Fibroblast of pulmonary artery (primary cell): ENCODE data around the gene TKT.

Experiments
- DNase-seq: peaks from one replicate; pipeline ENCODE4 v3.0.0-alpha.2; 2010; ENCODE audit warnings: low read depth
- H3K4me3 ChIP-seq: replicated peaks from 2 replicates; pipeline ENCODE4 v1.5.1; 2011; ENCODE audit warnings: low read depth, mild to moderate bottlenecking, control low read depth, low read length, moderate library complexity
- TF ChIP-seq, protein P1 (sequence below): IDR thresholded peaks from 2 replicates; pipeline ENCODE4 v1.5.1; 2011; ENCODE audit warnings: mild to moderate bottlenecking, control low read depth, low read length, inconsistent platforms; ENCODE audit errors: missing control alignments

TKT gene

DNA sequence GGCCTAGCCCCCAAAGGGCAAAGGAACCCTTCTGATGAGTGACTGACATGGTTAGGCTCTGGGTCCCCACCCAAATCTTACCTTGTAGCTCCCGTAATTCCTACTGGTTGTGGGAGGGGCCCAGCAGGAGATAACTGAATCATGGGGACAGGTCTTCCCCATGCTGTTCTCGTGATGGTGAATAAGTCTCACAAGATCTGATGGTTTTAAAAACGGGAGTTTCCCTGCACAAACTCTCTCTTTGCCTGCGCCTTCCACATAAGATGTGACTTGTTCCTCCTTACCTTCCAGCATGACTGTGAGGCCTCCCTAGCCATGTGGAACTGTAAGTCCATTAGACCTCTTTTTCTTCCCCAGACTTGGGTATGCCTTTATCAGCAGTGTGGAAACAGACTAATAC, 16.9 kb downstream of the TKT start:
- DNase-seq: no peak
- TF ChIP-seq, protein P1, sequence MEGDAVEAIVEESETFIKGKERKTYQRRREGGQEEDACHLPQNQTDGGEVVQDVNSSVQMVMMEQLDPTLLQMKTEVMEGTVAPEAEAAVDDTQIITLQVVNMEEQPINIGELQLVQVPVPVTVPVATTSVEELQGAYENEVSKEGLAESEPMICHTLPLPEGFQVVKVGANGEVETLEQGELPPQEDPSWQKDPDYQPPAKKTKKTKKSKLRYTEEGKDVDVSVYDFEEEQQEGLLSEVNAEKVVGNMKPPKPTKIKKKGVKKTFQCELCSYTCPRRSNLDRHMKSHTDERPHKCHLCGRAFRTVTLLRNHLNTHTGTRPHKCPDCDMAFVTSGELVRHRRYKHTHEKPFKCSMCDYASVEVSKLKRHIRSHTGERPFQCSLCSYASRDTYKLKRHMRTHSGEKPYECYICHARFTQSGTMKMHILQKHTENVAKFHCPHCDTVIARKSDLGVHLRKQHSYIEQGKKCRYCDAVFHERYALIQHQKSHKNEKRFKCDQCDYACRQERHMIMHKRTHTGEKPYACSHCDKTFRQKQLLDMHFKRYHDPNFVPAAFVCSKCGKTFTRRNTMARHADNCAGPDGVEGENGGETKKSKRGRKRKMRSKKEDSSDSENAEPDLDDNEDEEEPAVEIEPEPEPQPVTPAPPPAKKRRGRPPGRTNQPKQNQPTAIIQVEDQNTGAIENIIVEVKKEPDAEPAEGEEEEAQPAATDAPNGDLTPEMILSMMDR: no peak

DNA sequence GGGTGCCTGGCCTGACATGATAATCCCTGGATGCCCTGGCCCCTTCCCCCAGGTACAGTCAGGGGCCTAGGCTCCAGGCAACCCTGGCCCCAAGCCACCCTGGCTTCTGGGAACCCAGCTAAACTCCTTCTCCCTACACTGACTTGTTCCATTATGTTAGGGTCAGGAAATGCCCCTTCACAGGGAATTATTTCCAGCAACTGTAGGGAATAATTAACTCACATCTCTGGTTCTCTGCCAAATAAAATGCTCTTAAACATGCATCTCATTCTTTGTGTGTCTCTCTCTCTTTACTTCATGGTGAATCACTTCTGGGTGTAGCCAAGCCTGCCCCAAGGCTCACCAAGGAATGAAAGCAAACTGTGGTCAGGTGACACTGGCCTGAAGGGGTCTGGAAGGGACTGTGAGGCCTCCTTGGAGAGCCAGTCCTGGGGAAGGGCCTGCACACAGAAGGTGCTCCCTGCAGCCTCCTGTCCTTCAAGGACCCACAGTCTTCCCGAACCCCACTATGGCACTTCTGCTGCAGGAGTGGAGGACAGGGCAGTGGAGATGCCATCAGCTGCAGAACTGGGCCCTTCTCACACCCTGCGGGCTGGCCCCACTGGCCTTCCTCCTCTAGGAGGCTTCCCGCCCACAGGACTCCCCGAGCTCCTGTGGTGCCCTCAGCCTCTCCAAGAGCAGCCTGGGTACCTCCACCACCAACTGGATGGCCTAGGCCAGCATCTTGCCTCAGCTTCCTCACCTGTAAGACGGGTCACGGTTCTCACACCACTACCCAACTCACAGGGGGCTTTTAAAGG, 17.6 kb downstream of the TKT start:
- peak; percentile 93 for DNase-seq
- TF ChIP-seq, protein P1: no peak
- H3K4me3 ChIP-seq: no peak overlapping the region

More for the DNA sequence above, 16.9 kb downstream of the TKT start:
- no peak overlapping the region for H3K4me3 ChIP-seq

DNA sequence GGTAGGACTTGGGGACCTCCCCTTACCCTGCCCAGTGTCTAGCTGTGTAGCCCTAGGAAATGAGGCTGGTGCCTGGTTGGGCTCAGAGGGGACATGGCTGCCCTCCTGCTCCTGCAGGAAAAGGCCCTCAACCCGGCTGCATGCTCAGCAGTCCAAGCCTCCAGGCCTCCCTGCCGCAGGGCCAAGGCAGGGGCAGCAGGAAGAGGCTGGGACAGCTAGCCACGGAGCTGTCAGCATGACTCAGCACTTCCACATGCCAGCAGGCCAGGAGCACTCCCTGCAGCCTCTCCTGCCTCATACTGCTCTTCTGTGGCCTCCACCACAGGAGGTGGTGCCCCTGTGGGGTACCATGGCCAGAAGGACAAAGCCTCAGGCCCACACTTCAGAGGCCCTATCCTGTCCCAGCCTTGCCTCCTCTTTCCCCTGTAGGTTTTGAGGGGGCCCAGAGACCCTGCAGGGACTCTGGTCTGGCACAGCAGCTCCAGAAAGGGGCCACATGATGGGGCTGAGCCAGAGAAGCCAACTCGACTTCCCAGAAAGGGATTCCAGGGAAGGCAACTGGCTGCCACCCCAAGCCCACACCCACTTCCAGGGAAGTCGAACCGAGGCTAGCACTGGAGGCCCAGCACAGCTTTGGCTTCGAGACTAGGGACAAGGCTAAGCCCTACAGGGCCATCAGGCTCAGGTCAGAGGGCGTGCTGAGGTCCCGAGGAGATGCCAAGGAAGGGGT, 19.5 kb downstream of the TKT start:
- TF ChIP-seq, protein P1: no peak
- no peak overlapping the region for H3K4me3 ChIP-seq
- DNase-seq: peak; percentile 91

DNA sequence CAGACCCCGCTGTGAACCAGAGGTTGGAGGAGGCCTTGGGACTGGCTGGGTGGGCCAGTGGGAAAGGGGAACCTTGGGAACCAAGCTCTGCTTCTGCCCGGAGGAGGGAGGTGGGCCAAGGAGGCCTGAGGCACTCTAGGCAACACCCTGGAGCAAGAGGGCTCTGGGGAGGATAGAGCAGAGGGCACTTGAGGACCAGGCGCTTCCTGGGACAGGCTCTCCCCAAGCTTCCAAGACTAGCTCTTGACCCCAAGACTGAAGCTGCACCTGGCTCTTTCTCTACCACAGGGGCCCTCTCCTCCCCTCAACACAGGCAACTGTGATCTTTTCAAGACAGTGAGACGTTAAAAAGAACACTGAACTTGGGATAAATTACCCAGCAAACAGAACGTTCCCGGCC, 20.3 kb downstream of the TKT start:
- DNase-seq: no peak
- TF ChIP-seq, protein P1: no peak
- no peak overlapping the region for H3K4me3 ChIP-seq

DNA sequence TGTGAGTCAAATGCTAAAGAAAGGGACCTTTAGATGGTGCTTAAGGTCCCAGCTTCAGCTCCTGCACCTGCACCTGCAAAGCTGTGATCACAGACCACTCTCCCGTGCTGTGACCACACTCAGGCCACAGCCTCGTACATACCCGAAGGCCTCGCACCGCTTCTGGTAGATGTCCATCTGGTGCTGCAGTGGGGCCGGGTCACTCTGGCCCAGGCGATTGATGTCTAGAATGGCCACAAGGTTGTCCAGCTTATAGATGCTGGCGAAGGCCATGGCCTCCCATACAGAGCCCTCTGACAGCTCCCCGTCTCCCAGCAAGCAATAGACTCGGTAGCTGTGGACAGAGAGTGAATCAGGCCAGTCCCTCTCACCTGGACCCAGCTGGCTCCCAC, 21.0 kb downstream of the TKT start:
- DNase-seq: no peak
- TF ChIP-seq, protein P1: no peak
- no peak overlapping the region for H3K4me3 ChIP-seq

DNA sequence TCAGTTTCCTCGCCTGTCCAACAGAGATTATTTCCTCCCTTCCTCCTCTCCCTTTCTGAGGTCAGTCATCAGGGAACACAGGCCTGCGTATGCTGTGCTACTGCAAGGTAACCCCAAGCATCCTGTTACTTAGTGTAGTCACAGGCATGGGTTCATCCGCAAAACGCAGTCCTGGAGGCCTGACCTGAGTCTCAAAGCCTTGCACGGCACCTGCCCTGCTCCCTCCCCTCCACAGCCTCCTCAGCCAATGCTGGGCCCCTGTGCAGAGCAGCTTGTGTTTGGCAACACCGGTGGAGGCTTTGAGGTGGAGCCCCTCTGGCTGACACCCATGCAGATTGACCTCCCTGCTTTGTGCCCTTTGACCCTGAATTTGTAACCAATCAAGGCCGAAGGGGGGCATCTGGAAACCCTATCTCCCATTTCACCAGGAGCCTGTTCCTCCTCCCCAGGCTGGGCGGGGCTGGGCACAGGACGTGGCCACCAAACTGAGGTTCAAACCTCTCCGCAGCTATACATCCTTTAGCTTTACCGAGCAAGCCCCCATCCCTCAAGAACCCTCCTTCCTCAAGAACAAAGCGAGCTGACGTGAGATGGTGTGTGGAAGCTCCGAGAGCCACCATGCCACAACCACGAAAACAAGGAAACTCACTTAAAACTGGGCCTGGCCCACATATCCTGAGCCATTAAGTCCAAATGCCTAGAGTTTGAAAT, 21.5 kb downstream of the TKT start:
- no peak for DNase-seq
- TF ChIP-seq, protein P1: no peak
- no peak overlapping the region for H3K4me3 ChIP-seq
